SU-DHL-6 (cell line): ENCODE results near the gene AKAP14.

Experiments
- EZH2phosphoT487 ChIP-seq: fragments of 200-600 bp; sonication (generic), shearing (Covaris generic); conservative IDR thresholded peaks from 2 replicates; pipeline ENCODE4 v1.6.1; 2018; ENCODE audit warnings: mild to moderate bottlenecking, antibody characterized with exemption, low read length, moderate library complexity, mixed read lengths
- TF ChIP-seq, protein P1 (sequence below): fragments of 200-600 bp; sonication (generic); IDR thresholded peaks from one replicate; pipeline ENCODE4 v1.5.1; 2017; ENCODE audit warnings: antibody characterized with exemption, mild to moderate bottlenecking, low read length, moderate library complexity; ENCODE audit not compliant: insufficient read depth, poor library complexity, severe bottlenecking

DNA sequence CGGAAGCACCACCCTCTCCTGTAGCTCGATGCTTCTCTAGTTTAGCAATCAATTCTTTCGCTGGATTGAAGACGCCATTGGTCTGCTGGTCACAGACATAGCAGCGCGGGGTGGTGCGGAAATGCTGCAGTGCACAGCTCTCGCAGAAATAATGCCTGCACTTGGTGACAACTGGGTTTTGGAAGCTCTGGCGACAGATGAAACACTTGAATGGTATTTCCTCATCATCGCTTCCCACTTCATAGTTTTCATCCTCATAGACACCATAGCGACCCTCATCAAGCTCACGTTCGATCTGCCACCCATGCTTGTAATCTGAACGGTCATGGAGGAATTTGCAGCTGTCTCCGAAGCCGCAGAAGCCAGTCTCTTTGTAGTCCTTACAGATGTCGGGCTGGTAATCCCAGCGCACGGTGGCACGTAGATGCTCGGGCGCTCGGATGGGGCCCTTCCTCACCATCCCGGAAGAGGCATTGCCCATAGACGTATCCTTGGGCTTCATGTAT, 25.0 kb upstream of the AKAP14 start:
- TF ChIP-seq, protein P1, sequence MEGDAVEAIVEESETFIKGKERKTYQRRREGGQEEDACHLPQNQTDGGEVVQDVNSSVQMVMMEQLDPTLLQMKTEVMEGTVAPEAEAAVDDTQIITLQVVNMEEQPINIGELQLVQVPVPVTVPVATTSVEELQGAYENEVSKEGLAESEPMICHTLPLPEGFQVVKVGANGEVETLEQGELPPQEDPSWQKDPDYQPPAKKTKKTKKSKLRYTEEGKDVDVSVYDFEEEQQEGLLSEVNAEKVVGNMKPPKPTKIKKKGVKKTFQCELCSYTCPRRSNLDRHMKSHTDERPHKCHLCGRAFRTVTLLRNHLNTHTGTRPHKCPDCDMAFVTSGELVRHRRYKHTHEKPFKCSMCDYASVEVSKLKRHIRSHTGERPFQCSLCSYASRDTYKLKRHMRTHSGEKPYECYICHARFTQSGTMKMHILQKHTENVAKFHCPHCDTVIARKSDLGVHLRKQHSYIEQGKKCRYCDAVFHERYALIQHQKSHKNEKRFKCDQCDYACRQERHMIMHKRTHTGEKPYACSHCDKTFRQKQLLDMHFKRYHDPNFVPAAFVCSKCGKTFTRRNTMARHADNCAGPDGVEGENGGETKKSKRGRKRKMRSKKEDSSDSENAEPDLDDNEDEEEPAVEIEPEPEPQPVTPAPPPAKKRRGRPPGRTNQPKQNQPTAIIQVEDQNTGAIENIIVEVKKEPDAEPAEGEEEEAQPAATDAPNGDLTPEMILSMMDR = no peak
- no peak for TF ChIP-seq EZH2phosphoT487
